HG02571 (cell line): ENCODE measurements around the gene MEOX2.

Experiments used
- ATAC-seq: cut with Tn5 transposase; IDR thresholded peaks from one replicate; pipeline ENCODE4 v1.9.1; 2021; ENCODE audit warnings: mild to moderate bottlenecking, moderate library complexity; ENCODE audit not compliant: unreplicated experiment

Gene MEOX2

DNA sequence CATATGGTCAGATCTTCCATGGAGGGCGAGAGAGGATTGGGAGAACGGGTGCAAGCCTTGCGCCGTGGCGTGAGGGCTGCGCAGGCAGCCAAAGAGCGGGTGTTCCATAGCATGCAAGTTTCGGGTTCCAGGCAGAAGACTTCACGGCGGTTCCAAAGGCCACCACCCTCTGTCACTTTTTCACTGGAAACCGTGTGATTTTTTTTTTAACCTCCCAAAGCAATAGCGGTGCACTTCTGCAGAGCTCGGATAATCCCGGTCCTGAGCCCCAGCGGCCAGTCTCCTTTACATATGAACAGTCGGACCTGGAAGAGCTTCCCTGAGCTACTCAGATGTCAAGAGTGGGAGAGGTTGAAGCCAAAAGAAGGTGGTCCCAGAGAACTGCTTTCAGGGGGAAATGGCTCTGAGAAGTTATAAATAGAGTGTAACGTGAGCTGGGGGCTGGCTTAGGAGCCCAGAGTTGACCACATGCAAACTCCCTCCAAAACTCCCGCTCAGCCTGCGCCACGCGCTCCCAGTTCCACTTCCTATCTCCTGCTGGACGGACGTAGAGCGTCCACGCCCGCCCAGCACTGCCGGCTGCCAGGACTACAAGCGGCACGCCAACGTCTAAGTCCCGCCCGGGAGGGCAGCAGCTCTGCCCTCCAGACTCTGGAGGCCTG is at the start of gene MEOX2:
TSS of gene MEOX2 (minus strand) at position 389 of the 662 bp plus-strand sequence. CDS start at position 108, 281 bp downstream.
- no peak for ATAC-seq

- ATAC-seq, result no peak
Measured at GRCh38 chr7:15729746-15730145, 43.3 kb upstream of the MEOX2 start.

DNA sequence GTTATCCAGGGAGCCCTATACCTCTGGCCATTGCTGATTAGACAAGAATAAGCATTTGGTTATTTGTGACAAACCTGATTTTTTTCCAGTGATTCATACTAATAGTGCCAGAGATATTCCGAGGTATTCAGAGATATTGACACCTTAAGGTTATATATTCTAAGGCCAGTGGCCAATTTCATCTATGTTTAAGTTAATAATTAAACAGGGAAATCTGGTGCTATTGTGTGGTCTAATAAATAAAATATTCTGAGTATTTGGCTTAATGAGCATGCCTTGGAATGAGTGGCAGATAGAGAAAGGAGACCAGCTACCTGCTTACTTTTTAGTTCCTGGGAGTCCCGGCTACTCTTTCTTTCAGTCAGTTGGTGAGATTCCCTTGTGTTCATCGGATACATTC is 38.6 kb upstream of the MEOX2 start:
- no peak for ATAC-seq

GRCh38 chr7:15723841-15724240 is 37.4 kb upstream of the MEOX2 start:
- no peak for ATAC-seq

DNA sequence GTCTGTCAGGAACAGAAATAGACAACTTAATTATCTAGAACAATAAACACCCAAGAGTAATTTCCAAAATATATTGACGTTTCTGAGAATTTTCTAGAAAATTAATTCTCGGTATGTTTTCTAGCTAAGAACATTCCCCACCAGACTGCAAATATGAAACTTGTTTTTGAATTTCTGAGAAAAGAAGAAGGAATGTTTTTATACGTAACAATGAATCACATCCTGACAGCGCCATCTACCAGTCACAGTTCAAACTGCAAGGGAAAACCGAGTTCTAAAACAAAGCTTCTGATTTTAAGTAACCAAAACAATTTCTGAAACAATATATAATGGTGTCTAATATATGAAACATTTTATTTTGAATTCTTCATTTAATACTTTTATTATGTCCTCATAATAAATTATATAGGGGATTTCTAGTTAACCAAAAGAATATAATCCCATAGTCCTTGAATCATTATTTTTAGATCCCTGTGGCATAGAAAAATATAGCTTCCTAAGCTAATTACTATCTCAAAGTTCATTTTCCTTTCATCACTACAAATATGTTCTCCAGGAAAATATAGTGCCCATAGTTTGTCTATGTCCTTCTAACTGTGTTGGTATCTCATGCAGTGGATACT is 34.5 kb upstream of the MEOX2 start:
- ATAC-seq, result no peak

DNA sequence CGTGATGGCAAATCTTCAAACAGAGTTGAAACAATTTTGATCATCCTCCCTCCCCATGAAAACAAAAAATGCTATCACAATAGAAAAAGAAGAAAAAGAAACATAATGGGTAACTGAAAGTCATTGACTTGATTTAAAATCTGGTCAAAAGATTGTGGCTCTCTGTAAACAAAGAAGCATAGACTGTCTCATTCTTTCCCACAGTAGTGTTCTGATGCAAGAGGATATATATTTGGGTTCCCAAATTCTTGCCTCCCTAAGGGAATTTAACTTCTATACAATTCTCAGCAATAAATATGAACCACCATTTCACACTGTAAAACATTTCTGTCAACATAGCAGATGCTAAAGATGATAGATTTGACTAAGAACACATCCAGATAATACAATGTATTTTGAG is 32.8 kb upstream of the MEOX2 start:
- ATAC-seq, result no peak

DNA sequence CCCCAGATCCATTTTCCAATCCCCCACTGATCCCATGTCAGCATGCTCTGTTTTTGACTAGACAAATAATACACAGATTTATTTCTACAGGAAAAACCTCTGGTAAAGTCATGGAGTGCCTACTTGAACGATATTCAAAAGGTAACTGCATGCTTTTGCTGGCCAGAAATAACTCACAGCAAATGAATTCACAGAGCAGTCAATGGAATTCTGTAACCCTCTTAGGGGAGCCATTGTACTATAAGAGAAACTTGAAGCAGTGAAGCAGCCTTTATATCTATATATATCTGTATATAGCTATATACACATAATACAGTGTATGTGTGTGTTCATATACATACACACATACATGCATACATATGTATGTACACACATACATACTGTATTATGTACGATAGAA is 29.0 kb upstream of the MEOX2 start:
- no peak for ATAC-seq

GRCh38 chr7:15709978-15710377 is 23.5 kb upstream of the MEOX2 start:
- no peak for ATAC-seq

GRCh38 chr7:15707570-15707969 is 21.1 kb upstream of the MEOX2 start:
- no peak for ATAC-seq

GRCh38 chr7:15703732-15704131 is 17.2 kb upstream of the MEOX2 start:
- no peak for ATAC-seq

DNA sequence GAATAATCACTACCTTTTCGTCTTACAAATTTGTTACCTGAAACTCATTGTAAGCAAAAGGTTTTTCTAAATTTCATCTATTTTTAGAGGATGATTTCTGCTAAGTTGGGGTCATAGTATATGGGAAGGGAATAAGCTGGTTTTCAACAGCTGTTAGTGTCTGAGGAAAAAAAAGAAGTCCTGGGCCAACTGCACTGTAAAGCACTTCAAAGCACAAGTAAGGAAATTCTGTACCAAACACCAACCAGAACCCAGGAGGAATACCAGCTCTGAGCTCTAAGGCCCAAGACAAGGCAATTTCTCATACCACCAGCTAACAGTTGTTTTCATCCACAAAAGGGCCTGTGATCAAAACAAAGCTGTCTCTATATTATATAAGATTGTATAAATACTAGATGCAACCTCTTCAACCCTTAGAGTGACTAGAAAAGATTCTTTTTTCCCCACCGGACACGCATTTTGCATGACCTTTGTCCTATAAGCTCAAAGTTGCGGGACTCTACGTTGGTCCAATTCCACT is 6.1 kb upstream of the MEOX2 start:
- no peak for ATAC-seq

DNA sequence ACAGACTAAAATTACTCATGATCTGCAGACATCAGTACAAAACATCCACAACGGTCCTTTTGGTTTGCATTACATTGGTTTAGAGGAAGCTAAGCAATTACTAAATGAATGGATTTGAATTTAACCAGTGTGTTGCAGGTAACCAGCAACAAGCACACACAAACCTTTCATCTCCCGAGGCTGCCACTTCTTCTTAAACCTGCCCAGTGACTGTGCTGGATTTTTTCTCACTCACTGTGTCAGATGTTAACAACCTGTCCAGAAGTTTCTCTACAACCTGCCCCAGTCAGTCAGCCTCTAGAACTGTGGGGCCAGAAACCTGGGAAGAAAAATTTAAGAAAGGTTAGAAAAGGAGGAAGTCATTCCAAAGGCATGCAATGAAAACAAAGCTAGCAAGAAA is 2.4 kb upstream of the MEOX2 start:
- no peak for ATAC-seq

GRCh38 chr7:15688279-15688626 is 1.8 kb upstream of the MEOX2 start:
- ATAC-seq, result no peak

GRCh38 chr7:15687546-15688278 is 1.2 kb upstream of the MEOX2 start:
- no peak for ATAC-seq

DNA sequence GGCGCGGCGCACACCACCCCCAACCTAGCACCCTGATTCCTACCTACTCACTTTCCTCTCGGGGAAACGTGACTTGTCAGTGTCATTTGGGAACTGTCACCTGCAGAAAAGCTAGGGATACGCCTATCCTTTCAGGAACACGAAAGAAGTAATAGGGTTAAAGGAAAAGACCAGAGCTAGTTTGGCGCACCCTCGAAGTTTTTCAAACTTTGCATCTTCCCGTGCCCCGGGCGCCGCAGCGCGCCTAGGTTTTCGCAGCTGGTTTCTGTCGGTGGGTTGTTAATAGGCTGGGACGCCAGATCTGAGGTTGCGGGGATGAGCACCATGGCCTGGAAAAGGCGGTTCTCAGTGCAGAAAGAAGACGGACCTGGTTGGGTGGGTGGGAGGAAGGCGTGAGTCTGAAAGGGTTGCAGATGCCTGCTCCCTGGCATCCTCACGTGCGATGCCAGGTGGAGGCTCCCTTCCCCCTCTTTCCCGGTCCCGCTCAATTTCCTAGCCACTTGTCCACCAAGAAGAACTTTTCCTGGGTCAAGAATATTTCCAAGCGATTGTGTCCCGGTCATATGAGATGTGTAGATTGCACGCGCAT is 568 bp upstream of the MEOX2 start:
- ATAC-seq, result no peak

DNA sequence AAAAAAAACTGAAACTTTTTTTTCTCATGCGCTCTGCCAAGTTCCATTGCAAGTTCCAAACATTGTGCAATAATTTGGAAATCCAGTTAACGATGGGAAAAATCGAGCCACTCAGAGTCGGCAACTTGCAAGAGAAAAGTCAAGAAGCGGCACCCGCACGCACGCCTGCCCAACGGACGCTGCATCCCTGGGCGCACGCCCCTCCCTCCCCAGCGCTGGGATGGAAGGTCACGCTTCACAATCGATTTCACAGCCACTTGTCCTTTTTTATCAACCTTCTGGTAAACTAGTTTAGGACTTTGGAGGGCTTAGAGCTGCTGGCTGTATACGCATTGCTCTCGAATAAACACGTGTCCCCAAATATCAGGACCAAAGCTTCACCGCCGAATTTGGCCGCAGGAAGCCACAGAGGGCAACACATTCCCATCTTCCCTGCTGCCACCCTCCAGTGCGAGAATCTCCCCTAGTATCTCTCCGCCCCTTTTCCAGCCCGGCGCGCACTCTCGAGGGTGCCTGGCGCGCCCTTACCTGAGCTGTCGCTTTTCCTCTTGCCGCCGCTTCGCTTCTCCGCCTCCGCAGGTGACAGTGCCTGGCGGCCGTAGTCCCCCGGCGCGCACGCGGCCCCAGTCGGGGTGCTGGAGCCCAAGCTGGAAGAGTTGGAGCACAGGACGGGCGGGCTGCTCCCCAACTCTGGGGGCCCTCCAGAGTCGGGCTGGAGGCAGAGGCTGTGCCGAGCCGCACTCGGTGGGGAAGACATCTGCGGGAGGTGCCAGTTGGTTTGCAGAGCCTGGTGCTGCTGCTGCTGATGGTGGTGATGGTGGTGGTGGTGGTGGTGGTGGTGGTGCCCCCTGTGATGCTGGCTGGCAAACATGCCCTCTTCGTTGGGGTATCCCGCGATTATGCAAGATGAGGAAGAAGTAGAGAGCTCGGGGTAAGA is 857 bp downstream of the MEOX2 start:
- ATAC-seq, result no peak

DNA sequence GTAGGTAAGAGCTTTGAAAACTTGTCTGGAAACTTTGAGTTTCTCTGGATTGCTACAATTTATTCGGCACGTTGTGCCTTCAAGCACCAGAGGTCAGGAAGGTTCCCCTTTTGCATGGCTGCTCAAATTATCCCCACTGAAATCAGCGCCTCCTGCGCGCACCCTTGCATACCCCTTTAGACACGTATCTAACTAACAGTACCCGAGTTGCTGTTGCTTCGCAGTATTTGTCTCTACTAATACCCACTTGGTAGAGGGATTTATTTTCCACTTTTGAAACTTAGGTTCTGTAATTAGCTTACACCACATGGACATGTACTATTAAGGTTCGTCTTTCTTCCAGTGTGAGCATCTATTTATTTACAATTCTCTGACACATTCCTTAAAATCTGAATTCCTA is 1.6 kb downstream of the MEOX2 start:
- no peak for ATAC-seq

DNA sequence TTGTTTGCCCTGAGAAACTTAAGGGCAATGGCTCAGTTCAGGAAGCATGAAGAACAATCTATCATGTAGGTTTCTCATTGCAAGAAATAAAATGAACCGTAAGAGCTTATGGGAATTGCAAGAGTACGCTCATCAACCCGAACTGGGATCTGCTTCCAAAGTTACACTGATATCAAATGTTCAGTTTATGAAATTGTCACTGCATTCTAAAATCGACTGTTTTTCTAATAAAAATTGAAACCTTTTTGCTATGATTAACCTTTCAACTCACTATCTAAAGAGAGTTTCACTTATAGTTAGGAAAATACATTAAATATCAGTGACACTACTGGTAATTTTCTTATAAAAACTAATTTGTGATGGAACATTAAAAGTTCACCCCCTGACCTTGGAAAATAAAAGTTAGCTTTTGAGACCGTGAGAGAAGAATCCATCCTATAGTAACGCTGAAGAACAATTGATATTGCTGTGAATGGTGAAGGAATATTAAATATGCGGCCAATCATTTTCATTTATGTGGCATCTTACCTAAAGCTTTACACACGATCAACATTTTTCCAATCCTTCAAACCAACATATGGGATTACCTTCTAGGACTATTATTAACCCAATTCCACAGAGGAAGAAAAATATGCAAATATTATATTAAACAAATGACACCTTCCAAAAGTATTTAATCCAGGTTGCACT is 2.2 kb downstream of the MEOX2 start:
- no peak for ATAC-seq

- ATAC-seq, result no peak
Measured at GRCh38 chr7:15682751-15683245, 3.7 kb downstream of the MEOX2 start.

DNA sequence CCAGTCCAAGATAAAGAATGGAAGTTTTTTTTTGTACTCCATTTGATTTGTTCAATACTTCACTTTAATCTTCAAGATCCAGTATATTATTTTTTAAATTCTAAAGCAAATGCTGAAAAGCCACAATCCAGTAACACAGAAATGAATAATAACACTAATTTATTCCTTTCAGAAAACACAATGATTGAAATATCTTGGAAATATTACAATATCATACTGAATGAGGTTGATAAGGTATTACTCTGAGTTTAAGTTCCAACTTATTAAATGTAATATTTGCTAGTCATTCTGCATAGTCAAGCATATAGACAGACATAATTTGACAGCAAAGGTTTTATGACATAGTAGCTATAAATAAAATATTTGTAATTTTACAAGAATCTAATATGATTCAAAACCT is 4.4 kb downstream of the MEOX2 start:
- ATAC-seq, result no peak
